Measurements from ENCODE around the gene DLGAP1.

Gene DLGAP1

GRCh38 chr18:3595369-3596273, 859.5 kb downstream of the DLGAP1 start:
- peak; percentile 72 to 79 for DNase-seq (ENCODE audit: low read depth in 1 of 2, low spot score in 1 of 2)
- Histone ChIP-seq H3K27me3 (ENCODE audit: insufficient read depth, poor library complexity, severe bottlenecking) (no peaks in the 10 kb centered on the region), H3K27ac (replicated peaks) (peak overlapping the region; percentile 77), H3K4me3 (replicated peaks; ENCODE audit: insufficient read depth, low read length) (no peak overlapping the region)
- TF ChIP-seq REST (IDR thresholded peaks at IDR 0.05; ENCODE audit: insufficient replicate concordance, low read depth): peak; percentile 9
- TF ChIP-seq SPI1 (IDR thresholded peaks at IDR 0.05; ENCODE audit: borderline replicate concordance, low read depth): peak; percentile 93
- no peak for TF ChIP-seq GABPA (IDR thresholded peaks at IDR 0.05; ENCODE audit: low read depth)
- no peak for TF ChIP-seq POLR2AphosphoS5 (IDR thresholded peaks at IDR 0.05; ENCODE audit: low read depth)
- TF ChIP-seq CTCF (IDR thresholded peaks at IDR 0.05; ENCODE audit: insufficient read depth, low read length): no peak

GRCh38 chr18:3594760-3595368, 860.2 kb downstream of the DLGAP1 start:
- TF ChIP-seq SPI1 (IDR thresholded peaks at IDR 0.05; ENCODE audit: borderline replicate concordance, low read depth): no peak
- no peak for TF ChIP-seq GABPA (IDR thresholded peaks at IDR 0.05; ENCODE audit: low read depth)
- TF ChIP-seq CTCF (IDR thresholded peaks at IDR 0.05; ENCODE audit: insufficient read depth, low read length): no peak
- no peak; the same call in 1 of the 2 replicates for TF ChIP-seq POLR2AphosphoS5 (IDR thresholded peaks at IDR 0.05; ENCODE audit: low read depth)
- no peak for TF ChIP-seq REST (IDR thresholded peaks at IDR 0.05; ENCODE audit: insufficient replicate concordance, low read depth)
- no peak overlapping the region for H3K4me3 ChIP-seq (replicated peaks; ENCODE audit: insufficient read depth, low read length)
- peak in 1 of 2 experiments; percentile 33 for DNase-seq (ENCODE audit: low read depth in 1 of 2, low spot score in 1 of 2)
- no peaks in the 10 kb centered on the region for H3K27me3 ChIP-seq (ENCODE audit: insufficient read depth, poor library complexity, severe bottlenecking)
- H3K27ac ChIP-seq (replicated peaks): peak overlapping the region; percentile 77

GRCh38 chr18:3593904-3594759, 861.0 kb downstream of the DLGAP1 start:
- H3K27ac ChIP-seq (replicated peaks): peak overlapping the region; percentile 77
- peak overlapping the region; percentile 53 for H3K4me3 ChIP-seq (replicated peaks; ENCODE audit: insufficient read depth, low read length)
- H3K27me3 ChIP-seq (ENCODE audit: insufficient read depth, poor library complexity, severe bottlenecking): no peaks in the 10 kb centered on the region
- TF ChIP-seq CTCF (IDR thresholded peaks at IDR 0.05; ENCODE audit: insufficient read depth, low read length): peak; percentile 98
- no peak for TF ChIP-seq SPI1 (IDR thresholded peaks at IDR 0.05; ENCODE audit: borderline replicate concordance, low read depth)
- no peak for TF ChIP-seq REST (IDR thresholded peaks at IDR 0.05; ENCODE audit: insufficient replicate concordance, low read depth)
- peak; percentile 66 to 88 for DNase-seq (ENCODE audit: low read depth in 1 of 2, low spot score in 1 of 2)

All from HL-60 (cell line).